Epithelial cell of esophagus (primary cell): ENCODE data around the gene PHF21B.
"Not testable (repeated sequence)": the region's sequence is repeated elsewhere in the genome, so short reads cannot be mapped to it uniquely, and the experiment has no call there.

Experiments used
- DNase-seq: peaks from one replicate; pipeline ENCODE4 v3.0.0; 2010; ENCODE audit warnings: low read depth
- H3K4me3 ChIP-seq: 2 replicates; pipeline ENCODE4 v1.5.1; 2011; ENCODE audit warnings: mild to moderate bottlenecking, low read length, control low read depth
- TF ChIP-seq, protein P1 (sequence below): IDR thresholded peaks from 2 replicates; pipeline ENCODE4 v1.5.1; 2011; ENCODE audit warnings: low read depth, mild to moderate bottlenecking, low read length, control low read depth, inconsistent platforms; ENCODE audit not compliant: insufficient read depth; ENCODE audit errors: missing control alignments

Gene PHF21B

GRCh38 chr22:44855855-44856254 is 153.9 kb downstream of the PHF21B start:
- DNase-seq = no peak
- TF ChIP-seq, protein P1, sequence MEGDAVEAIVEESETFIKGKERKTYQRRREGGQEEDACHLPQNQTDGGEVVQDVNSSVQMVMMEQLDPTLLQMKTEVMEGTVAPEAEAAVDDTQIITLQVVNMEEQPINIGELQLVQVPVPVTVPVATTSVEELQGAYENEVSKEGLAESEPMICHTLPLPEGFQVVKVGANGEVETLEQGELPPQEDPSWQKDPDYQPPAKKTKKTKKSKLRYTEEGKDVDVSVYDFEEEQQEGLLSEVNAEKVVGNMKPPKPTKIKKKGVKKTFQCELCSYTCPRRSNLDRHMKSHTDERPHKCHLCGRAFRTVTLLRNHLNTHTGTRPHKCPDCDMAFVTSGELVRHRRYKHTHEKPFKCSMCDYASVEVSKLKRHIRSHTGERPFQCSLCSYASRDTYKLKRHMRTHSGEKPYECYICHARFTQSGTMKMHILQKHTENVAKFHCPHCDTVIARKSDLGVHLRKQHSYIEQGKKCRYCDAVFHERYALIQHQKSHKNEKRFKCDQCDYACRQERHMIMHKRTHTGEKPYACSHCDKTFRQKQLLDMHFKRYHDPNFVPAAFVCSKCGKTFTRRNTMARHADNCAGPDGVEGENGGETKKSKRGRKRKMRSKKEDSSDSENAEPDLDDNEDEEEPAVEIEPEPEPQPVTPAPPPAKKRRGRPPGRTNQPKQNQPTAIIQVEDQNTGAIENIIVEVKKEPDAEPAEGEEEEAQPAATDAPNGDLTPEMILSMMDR = no peak
- no peak overlapping the region for H3K4me3 ChIP-seq

DNA sequence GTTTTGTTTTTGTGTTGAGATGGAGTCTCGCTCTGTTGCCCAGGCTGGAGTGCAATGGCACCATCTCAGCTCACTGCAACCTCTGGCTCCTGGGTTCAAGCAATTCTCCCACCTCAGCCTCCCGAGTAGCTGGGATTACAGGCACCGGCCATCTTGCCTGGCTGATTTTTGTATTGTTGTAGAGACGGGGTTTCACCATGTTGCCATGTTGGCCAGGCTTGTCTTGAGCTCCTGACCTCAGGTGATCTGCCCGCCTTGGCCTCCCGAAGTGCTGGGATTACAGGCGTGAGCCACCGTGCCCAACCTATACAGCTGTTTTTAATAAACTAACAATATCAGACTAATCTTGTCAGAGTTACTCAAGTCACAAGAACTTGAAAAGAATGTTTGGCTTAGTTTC is 155.2 kb downstream of the PHF21B start:
- not testable (repeated sequence) for DNase-seq, H3K4me3 ChIP-seq

DNA sequence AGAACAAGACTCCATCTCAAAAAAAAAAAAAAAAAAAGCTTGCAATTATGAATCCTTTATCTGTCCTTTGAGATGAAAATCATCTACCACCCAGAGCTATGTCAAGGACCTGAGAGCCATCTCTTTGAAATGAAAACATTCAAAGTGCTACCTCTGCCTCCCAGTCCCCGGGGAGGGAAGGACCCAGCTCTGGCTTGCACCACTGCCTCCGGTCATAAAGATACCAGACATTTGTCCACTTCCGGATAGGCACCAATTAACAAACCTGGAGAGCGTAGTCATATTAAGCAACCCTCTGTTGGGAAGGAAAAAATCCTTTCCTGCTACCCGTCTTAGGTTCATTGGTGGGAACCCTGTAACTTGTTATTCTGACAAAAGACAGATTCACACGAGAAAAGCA is 158.9 kb downstream of the PHF21B start:
- no peak for DNase-seq
- no peak overlapping the region for H3K4me3 ChIP-seq
- TF ChIP-seq, protein P1 = no peak

- DNase-seq = no peak
- no peak overlapping the region for H3K4me3 ChIP-seq
- TF ChIP-seq, protein P1 = no peak
Observed at GRCh38 chr22:44848791-44849420, 160.9 kb downstream of the PHF21B start.

DNA sequence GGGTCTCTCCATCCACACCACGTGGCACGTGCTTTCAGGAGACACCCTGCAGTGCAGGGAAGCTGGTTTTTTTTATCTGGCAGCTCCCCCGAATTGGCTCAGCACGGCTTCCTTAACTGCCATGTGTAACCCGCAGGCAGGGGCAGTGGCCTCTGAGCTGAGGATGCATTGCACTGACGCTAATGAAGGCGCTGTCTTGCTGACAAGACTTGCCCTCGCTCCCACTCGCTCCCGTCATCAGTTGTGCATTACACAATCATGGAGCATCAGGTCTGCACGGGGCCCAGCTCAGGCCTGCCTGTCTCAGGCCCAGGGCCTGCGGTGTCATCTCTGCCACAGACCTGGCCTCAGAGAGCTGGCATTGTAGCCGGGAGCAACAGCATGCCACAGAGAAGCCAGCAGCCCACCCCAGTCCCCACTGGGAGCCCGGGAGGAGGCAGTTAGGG is 161.5 kb downstream of the PHF21B start:
- no peak for DNase-seq
- TF ChIP-seq, protein P1 = no peak
- no peak overlapping the region for H3K4me3 ChIP-seq

GRCh38 chr22:44847892-44848291 is 161.9 kb downstream of the PHF21B start:
- no peak for DNase-seq
- no peak overlapping the region for H3K4me3 ChIP-seq
- TF ChIP-seq, protein P1 = no peak

GRCh38 chr22:44847380-44847779 is 162.4 kb downstream of the PHF21B start:
- TF ChIP-seq, protein P1 = no peak
- DNase-seq = no peak
- H3K4me3 ChIP-seq = no peak overlapping the region

- no peak overlapping the region for H3K4me3 ChIP-seq
- no peak for DNase-seq
- TF ChIP-seq, protein P1 = no peak
Observed at GRCh38 chr22:44846726-44847275, 163.0 kb downstream of the PHF21B start.
